NCI-H69 (cell line): ENCODE measurements around the gene CXCL16.

ENCODE experiments used
- DNase-seq: peaks from one replicate; lab custom pipeline; 2025; lab: John Stamatoyannopoulos, UW

The CXCL16 gene, protein sequence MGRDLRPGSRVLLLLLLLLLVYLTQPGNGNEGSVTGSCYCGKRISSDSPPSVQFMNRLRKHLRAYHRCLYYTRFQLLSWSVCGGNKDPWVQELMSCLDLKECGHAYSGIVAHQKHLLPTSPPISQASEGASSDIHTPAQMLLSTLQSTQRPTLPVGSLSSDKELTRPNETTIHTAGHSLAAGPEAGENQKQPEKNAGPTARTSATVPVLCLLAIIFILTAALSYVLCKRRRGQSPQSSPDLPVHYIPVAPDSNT

DNA sequence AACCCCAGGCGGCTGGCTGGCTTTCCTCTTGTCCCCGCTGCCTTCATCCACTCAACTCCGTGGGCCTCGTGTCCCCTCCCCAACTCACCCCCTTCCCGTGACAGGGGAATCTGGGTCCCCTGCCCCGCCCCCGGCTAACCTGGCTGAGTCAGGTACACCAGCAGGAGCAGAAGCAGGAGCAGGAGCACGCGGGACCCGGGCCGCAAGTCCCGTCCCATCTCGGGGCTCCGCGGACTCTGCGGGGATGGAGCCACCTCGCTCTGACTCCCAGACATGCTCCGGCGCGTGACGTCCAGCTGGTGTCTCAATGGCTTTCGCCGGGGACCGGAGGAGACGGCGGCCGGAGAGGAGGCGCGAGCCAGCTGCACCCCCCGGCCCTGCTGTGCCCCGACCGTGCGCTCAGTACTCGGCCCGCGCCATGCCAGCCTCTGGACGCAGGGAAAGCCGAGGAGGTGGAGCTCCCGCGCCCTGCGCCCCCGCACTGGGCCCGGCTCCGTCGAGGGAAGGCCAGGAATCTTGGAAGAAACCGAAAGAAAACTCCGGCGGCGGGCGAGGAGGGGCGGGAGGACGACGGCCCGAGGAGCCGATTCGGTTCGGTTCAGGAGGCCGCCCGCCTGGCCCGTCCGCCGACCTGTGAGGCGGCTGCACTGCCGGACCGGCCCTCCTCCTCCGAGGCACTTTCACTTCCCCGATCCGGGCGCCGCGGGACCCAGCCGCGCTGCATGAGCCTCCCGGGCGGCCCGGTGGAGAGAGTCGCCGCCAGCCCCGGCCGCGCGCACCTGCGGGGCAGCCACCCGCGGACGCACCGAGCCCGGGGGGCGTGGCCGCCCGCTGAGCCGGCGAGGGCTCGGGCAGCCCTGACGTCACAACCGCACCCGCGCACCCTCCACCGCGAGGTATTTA lies at the start of gene CXCL16, which contains the start of gene ZMYND15:
Gene CXCL16, minus strand, starts transcription at position 807 of the 903 bp plus-strand sequence. Its CDS starts 589 bp downstream, at position 218.
Gene ZMYND15, plus strand, starts transcription at position 712 of the 903 bp plus-strand sequence. CDS start 716 bp downstream, outside the sequence.
- peak; percentile 18 for DNase-seq

DNA sequence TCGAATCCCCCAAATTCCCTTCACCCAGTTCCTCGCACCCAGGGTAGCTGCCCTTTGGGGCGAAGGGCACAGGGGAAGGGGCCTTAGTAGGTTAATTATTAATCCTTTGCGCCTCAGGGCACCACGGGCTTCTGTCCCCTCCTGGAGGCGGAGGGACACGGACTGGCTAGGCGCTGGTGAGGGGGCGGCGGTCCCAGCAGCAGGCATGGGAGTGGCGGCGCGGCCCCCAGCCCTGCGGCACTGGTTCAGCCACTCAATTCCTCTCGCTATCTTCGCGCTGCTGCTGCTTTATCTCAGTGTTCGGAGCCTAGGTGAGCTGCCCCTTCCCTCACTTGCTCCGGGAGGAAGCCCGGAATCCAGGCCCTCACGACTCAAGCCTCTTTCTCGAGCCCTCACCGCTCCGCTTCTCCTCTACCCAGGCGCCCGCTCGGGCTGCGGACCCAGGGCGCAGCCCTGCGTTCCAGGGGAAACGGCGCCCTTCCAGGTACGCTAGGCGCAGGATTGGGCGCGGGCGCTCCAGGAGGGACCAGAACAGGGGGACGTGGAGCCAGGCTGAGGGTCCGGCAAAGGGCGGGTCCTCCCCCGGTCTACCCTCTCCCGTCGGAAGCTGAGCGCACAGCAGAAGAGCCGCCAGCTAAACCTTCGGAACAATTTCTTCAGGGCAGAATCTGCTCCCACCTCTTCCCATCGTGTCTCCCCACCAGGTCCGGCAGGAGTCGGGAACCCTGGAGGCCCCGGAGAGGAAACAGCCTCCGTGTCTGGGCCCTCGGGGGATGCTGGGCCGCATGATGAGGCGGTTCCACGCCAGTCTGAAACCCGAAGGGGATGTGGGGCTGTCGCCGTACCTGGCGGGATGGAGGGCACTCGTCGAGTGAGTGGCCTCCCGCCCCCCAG lies 49.3 kb upstream of the CXCL16 start, which contains the start of gene GLTPD2:
Gene GLTPD2, plus strand, starts transcription at position 158 of the 894 bp plus-strand sequence. Its CDS starts 48 bp downstream, at position 206.
- DNase-seq, result peak; percentile 45

DNA sequence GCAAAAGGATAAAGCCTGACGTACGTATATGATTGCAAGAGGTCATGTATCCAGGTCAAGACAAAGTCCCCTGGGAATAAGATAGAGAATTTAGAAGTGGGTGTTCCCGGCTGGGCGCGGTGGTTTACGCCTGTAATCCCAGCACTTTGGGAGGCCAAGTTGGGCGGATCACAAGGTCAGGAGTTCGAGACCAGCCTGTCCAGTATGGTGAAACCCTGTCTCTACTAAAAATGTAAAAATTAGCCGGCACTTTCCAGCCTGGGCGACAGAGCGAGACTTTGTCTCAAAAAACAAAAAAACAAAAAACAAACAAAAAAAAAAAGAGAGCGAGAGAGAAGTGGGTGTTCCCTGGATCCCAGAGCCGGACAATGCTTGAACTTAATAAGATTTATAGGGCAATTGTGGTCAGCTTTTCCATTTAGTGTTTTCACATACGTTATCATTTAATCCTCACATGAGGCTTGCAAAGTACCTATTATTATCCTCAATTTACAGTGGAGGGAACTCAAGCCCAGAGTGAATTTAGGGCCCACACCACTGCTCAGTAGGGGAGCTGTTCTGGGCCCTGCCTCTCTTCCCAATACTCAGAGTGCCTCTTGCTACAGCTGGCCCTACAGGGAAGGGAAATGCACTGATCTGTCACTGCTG lies 48.6 kb upstream of the CXCL16 start:
- DNase-seq, result peak; percentile 20

- no peak for DNase-seq
Measured at GRCh38 chr17:4786516-4786915, 46.8 kb upstream of the CXCL16 start.

DNA sequence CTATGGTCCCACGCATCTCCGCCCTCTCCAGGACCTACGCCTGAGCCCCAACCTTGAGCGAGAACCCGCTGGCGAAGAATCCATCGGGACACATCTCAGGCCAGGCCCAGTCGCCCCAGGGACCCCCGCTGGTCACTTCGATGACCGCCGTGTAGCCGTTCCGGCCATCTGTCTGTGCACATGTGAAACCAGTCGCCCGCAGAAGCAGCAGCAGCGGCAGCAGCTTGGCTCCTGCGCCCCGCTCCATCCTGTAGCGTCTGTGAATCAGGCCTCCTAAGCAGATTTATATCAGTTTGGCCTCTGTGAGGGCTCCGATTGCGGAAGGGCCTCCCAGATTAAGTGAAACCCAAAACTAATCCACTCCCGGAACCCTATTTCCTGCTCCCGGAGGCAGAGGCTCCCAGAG lies 46.4 kb upstream of the CXCL16 start, which contains the start of gene VMO1:
Gene VMO1, minus strand, starts transcription at position 259 of the 406 bp plus-strand sequence. Its CDS starts 12 bp downstream, at position 247.
- no peak for DNase-seq

DNA sequence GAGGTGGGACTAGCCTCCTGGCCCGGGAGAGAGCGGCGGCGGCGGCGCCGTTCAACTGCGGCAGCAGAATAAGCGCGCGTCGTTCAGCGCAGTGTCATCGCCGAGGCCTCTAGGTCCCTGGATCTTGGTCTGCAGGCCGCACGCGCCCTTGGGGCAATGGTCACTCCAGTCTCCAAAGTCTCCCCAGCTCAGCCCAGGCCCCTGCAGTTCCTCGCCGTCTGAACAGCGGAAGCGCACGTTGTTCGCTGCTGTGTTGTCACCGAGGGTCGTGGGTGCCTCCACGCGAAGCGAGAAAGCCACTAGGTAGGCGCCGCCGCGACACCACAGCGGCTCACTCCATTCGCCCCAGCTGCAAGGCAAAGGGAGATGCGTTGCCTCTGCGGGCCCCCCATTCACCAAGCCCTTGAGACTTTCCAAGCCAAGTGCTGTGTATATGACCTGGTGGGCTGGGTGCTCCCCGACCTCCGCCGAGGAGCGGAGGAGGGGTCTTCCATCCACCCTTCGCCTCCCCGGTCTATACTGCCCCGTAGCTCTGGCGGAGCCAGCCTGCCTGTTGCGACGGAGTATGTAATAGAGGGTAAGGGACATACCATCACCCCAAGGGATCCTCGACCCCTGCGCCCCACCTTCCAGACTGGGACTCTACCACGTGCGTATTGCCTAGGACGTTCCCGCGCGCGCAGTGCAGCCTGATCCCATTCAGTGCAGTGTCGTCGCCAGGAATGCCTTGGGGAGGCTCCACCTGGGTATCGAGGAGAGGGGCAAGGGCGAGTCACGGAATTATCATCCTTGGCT lies 45.8 kb upstream of the CXCL16 start:
- no peak for DNase-seq

GRCh38 chr17:4782652-4783051 lies 42.9 kb upstream of the CXCL16 start:
- DNase-seq, result peak; percentile 25

- no peak for DNase-seq
Measured at GRCh38 chr17:4780325-4780955, 40.7 kb upstream of the CXCL16 start.

DNA sequence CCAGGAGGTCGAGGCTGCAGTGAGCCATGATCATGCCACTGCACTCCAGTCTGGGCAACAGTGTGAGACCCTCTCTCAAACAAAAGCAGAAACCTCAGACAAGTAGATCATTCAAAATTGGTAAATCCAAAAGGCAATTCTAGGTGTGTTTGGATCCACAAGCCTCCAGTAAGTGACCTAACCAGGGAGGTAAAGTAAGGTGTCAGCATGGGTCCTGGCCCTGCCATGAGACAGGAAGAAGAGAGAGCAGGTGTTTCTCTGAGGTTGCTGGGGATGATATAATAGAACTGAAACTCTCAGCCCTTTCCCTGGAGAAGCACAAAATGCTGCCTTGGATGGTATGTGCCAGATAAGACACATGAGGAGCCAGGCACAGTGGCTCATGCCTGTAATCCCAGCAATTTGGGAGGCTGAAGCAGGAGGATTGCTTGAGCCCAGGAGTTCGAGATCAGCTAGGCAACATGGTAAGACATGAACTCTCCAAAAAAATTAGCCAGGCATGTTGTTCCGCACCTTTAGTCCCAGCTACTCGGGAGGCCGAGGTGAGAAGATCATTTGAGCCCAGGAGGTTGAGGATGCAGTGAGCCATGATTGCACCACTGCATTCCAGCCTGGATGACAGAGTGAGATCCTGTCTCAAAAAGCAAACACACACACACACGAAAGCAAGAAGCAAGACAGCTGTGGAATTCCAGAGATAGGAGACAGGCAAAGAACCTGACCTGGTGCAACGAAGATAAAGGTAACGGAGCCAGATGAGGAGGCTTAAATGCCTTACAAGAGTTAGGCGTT lies 38.4 kb upstream of the CXCL16 start:
- peak; percentile 7 for DNase-seq

DNA sequence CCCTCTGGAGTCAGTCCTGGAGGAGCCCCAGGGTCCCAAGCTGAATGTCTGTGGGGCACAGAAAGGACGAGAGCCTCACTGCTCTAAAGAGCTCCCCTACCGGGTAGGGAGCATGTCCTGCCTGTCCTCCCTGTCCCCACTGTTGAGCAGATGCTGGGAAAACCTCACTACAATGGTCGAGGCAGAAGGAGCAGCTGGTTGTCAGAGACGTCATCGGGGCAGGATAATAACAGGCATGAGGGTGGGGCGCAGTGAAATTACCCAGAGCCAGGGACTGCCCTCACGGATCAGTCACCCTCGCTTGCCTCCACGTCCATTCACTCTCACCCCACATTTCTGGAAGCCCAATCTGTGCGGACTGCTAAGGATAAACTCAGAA lies 32.5 kb upstream of the CXCL16 start:
- DNase-seq, result peak; percentile 78

GRCh38 chr17:4771519-4772234 lies 31.9 kb upstream of the CXCL16 start, which contains the start of gene TM4SF5:
Gene TM4SF5 (plus strand): TSS chr17:4771886. CDS start chr17:4771923, 37 bp downstream.
- peak; percentile 89 for DNase-seq

DNA sequence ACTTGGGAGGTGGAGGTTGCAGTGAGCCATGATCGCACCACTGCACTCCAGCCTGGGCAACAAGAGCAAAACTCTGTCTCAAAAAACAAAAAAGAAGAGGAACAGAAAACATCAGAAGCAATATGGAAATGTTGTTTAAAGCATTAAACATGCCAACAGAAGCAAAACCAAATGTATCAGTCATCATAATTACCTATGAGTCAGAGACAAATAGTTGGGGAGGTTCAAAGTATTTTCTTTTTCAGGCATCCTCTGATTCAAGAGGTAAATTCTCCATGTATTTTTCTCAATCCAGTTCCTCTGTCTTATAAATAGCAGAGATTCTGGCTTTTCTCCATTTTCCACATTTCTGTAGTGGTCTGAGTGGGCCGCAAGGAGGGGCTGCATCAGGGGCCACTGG lies 29.9 kb upstream of the CXCL16 start:
- no peak for DNase-seq

- no peak for DNase-seq
Measured at GRCh38 chr17:4768298-4768697, 28.6 kb upstream of the CXCL16 start.

DNA sequence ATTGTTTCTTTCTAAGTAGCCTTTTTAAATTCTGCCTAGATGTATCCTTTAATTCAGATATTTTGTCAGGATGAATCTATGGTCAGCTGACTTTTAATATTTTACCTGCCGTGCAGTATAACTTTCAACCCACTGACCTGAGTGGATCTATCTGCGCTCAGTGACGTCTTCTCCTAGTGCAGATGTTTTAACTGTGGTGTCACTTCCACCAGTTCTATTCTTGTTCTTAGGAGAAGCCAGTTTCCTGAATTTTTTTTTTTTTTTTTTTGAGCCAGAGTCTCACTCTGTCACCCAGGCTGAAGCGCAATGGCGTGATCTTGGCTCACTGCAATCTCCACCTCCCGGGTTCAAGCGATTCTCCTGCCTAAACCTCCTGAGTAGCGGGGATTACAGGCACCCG lies 27.0 kb upstream of the CXCL16 start:
- no peak for DNase-seq

DNA sequence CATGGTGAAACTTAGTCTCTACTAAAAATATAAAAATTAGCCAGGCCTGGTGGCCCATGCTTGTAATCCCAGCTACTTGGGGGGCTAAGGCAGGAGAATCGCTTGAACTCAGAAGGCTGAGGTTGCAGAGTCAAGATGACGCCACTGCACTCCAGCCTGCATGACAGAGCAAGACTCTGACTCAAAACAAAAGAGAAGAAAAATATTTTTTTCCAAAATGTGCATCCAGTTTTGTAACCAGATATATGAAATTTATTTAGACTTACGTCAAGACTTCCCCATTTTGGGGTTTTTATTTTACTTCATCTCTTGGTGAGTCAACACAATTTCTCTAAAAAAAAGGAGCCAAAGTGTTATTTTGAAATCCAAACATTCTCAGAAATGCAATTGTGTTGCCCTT lies 26.5 kb upstream of the CXCL16 start:
- no peak for DNase-seq

- no peak for DNase-seq
Measured at GRCh38 chr17:4764595-4764994, 24.9 kb upstream of the CXCL16 start.

- DNase-seq, result no peak
Measured at GRCh38 chr17:4759776-4760236, 20.1 kb upstream of the CXCL16 start.

GRCh38 chr17:4753392-4753791 lies 13.7 kb upstream of the CXCL16 start:
- DNase-seq, result no peak
